Nephron (organoid): Measurements from ENCODE around the gene NPHS1.

ENCODE experiments used
- H3K27ac Mint-ChIP-seq, 3 experiments: 2 replicates each; pipeline ENCODE4 v1.8.0; 2020; ENCODE audit warnings: mixed read lengths in 3 of 3, mild to moderate bottlenecking in 2 of 3, moderate library complexity in 1 of 3
- H3K27me3 Mint-ChIP-seq: 2 replicates; pipeline ENCODE4 v1.8.0; 2021; ENCODE audit warnings: low read depth, mild to moderate bottlenecking, moderate library complexity, mixed read lengths
- H3K36me3 Mint-ChIP-seq: 2 replicates; pipeline ENCODE4 v1.8.0; 2020; ENCODE audit warnings: low read depth, mixed read lengths
- H3K4me1 Mint-ChIP-seq: 2 replicates; pipeline ENCODE4 v1.8.0; 2020; ENCODE audit warnings: mixed read lengths
- H3K4me3 Mint-ChIP-seq, 3 experiments: 2 replicates each; pipeline ENCODE4 v1.8.0; 2020; ENCODE audit warnings: mild to moderate bottlenecking in 3 of 3, mixed read lengths in 3 of 3, moderate library complexity in 2 of 3
- H3K9me3 Mint-ChIP-seq: 2 replicates; pipeline ENCODE4 v1.8.0; 2020; ENCODE audit warnings: mixed read lengths
- CTCF ChIP-seq, 3 experiments: fragments of 200-600 bp; sonication (generic); IDR thresholded peaks; one replicate each; pipeline ENCODE4 v1.5.0; 2021; ENCODE audit warnings: antibody characterized with exemption in 3 of 3; ENCODE audit not compliant: unreplicated experiment in 3 of 3

NPHS1 gene

GRCh38 chr19:35852029-35852780 lies at the start of gene NPHS1:
TSS of gene NPHS1 (minus strand) at chr19:35852504. CDS start at chr19:35851837, 667 bp downstream.
- peaks cover 50% of the 10 kb centered on the region for H3K27me3 Mint-ChIP-seq
- peak within 1 kb of the TSS; percentile 71 to 88 (median 82) for H3K4me3 Mint-ChIP-seq
- peaks cover 28% of the 10 kb centered on the region for H3K4me1 Mint-ChIP-seq
- H3K36me3 Mint-ChIP-seq, result peaks cover 3% of the 10 kb centered on the region
- H3K27ac Mint-ChIP-seq, result peak within 1 kb of the TSS; percentile 12 to 92 (median 83)
- no peak for TF ChIP-seq CTCF (IDR thresholded peaks at IDR 0.05; ENCODE audit: unreplicated experiment in 3 of 3)
- H3K9me3 Mint-ChIP-seq, result no peaks in the 10 kb centered on the region

GRCh38 chr19:35901055-35901644 lies 48.8 kb upstream of the NPHS1 start:
- TF ChIP-seq CTCF (IDR thresholded peaks at IDR 0.05; ENCODE audit: unreplicated experiment in 3 of 3), result no peak
- Mint-ChIP-seq H3K36me3 (no peaks in the 10 kb centered on the region), H3K4me1 (peaks cover 14% of the 10 kb centered on the region), H3K27me3 (peaks cover 19% of the 10 kb centered on the region), H3K27ac (peak overlapping the region in 1 of 3 experiments; percentile 83), H3K9me3 (no peaks in the 10 kb centered on the region), H3K4me3 (peak overlapping the region; percentile 78 to 97 (median 97))

GRCh38 chr19:35899547-35900214 lies 47.4 kb upstream of the NPHS1 start:
- Mint-ChIP-seq H3K27ac (peak overlapping the region in 2 of 3 experiments; percentile 81 to 89), H3K9me3 (no peaks in the 10 kb centered on the region), H3K36me3 (peaks cover 5% of the 10 kb centered on the region), H3K27me3 (peaks cover 19% of the 10 kb centered on the region), H3K4me1 (peaks cover 14% of the 10 kb centered on the region), H3K4me3 (peak overlapping the region; percentile 93 to 97 (median 97))
- no peak for TF ChIP-seq CTCF (IDR thresholded peaks at IDR 0.05; ENCODE audit: unreplicated experiment in 3 of 3)

GRCh38 chr19:35898499-35898809 lies 46.1 kb upstream of the NPHS1 start:
- Mint-ChIP-seq H3K9me3 (no peaks in the 10 kb centered on the region), H3K4me3 (peak overlapping the region; percentile 93 to 97 (median 97)), H3K36me3 (peaks cover 5% of the 10 kb centered on the region), H3K27ac (no peak overlapping the region), H3K4me1 (peaks cover 13% of the 10 kb centered on the region), H3K27me3 (peaks cover 17% of the 10 kb centered on the region)
- TF ChIP-seq CTCF (IDR thresholded peaks at IDR 0.05; ENCODE audit: unreplicated experiment in 3 of 3), result no peak

- peaks cover 5% of the 10 kb centered on the region for H3K36me3 Mint-ChIP-seq
- H3K4me1 Mint-ChIP-seq, result peaks cover 10% of the 10 kb centered on the region
- no peak for TF ChIP-seq CTCF (IDR thresholded peaks at IDR 0.05; ENCODE audit: unreplicated experiment in 3 of 3)
- peaks cover 11% of the 10 kb centered on the region for H3K27me3 Mint-ChIP-seq
- peak overlapping the region; percentile 79 to 97 (median 93) for H3K4me3 Mint-ChIP-seq
- no peaks in the 10 kb centered on the region for H3K9me3 Mint-ChIP-seq
- no peak overlapping the region for H3K27ac Mint-ChIP-seq
Measured at GRCh38 chr19:35897706-35898451, 45.6 kb upstream of the NPHS1 start.
